GM12892 (cell line): Measurements from ENCODE around the gene GSTO2.

Experiments used
- DNase-seq: peaks from one replicate; pipeline ENCODE4 v3.0.0; 2011; ENCODE audit not compliant: insufficient read length
- FAIRE-seq: peaks from 2 replicates; lab custom pipeline; 2011; peaks lifted over from hg19 to GRCh38; lab: Jason Lieb, UNC
- POLR2A ChIP-seq: IDR thresholded peaks from 2 replicates; pipeline ENCODE4 v1.6.1; 2011; ENCODE audit warnings: low read depth, low read length, control low read depth
- POLR2AphosphoS5 ChIP-seq: IDR thresholded peaks from 2 replicates; pipeline ENCODE4 v1.6.1; 2011; ENCODE audit warnings: low read depth, low read length, control low read depth
- TAF1 ChIP-seq: IDR thresholded peaks from 2 replicates; pipeline ENCODE4 v1.6.1; 2011; ENCODE audit warnings: low read depth, mild to moderate bottlenecking, control low read depth, low read length, borderline replicate concordance

The GSTO2 gene

DNA sequence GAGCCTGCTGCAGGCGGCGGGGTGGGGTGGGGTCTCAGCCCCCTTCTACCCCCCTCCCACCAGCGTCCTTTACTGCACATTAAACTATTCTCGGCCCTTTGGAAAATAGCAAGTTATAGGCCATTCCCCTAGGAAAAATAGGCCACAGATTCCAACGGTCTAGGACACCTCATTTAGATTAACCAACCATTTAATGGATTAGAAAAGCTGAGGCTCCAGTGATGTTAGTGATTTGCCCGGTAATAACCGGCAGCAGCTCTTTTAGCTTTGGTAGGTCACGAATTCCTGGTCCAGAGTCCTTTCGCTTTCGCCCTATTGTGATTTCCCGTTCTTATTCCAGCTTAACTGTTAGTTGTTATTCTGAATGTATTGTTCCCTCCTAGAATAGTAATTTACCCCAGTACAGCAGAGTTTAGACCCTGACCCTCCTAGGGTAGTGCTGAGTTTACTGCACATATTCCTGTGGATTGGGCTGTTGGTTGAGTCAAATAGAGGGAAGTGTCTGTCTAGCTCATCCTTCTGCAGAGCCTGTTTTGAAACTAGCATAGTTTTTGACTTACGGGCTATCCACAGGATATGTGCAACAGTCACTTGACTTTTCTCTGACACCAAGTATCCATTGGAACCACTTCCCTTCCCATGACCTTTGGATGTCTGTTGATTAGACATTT lies 13.5 kb upstream of the GSTO2 start:
- peak; percentile 71 for FAIRE-seq
- DNase-seq: no peak
- TF ChIP-seq POLR2A: no peak

DNA sequence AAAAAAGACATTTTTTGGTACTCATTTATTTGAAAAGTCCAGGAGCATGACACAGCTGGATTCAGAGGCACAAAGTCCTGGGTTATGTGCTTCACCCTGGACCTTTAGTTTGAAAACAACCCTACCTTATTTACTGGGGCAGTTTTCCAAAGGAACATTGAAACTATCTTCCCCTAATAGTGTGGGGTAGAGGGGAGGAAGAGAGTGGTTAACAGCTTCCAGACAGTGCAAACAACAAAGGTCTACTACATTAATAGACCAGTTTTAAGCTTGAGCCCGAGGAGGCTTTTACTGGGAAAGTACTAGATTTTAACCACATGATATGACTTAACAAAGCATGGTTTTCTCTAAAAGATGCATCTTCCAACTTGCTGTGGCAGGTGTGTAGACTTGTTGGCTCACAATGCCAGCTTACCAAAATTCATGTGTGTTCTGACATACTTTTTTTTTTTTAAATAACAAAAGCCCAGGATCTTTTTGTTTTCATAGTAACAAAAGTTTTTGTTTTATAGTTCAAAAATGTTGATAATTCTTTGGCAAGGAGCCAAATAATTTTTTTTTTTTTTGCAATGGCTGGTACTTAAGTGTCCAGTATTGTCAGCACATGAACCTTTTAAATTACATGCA lies 12.5 kb upstream of the GSTO2 start:
- DNase-seq (no peak), FAIRE-seq (no peak)
- TF ChIP-seq POLR2AphosphoS5: no peak
- TF ChIP-seq TAF1: no peak
- TF ChIP-seq POLR2A: no peak

DNA sequence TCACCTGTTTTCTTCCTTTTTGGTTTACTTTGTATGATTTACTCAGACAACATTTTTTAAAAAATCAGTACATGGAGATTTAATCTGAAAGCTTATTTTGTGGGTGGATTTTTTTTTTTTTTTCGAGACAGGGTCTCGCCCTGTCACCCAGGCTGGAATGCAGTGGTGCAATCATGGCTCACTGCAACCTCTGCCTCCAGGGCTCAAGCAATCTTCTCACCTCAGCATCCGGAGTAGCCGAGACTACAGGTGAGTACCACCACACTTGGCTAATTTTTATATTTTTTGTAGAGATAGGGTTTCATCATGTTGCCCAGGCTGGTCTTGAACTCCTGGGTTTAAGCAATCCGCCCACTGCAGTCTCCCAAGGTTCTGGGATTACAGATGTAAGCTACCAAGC lies 11.7 kb upstream of the GSTO2 start:
- FAIRE-seq (no peak), DNase-seq (no peak)

DNA sequence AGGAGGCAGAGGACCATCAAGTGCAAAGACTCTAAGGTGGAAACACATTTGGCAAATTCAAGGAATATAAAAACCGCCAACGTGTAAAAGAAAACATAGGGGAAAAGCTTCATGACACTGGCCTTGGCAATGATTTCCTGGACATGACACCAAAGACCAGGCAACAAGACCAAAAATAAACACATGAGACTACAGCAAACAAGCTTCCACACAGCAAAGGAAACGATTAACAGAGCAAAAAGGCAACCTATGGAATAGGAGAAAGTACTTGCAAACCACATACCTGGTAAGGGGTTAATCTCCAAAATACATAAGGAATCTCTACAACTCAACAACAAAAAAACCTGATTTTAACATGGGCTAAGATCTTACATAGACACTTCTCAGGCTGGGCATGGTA lies 10.8 kb upstream of the GSTO2 start:
- FAIRE-seq (no peak), DNase-seq (no peak)
- TF ChIP-seq POLR2AphosphoS5 (no peak), POLR2A (no peak), TAF1 (no peak)

More for the DNA sequence above, 11.7 kb upstream of the GSTO2 start:
- TF ChIP-seq POLR2A (no peak), POLR2AphosphoS5 (no peak), TAF1 (no peak)

DNA sequence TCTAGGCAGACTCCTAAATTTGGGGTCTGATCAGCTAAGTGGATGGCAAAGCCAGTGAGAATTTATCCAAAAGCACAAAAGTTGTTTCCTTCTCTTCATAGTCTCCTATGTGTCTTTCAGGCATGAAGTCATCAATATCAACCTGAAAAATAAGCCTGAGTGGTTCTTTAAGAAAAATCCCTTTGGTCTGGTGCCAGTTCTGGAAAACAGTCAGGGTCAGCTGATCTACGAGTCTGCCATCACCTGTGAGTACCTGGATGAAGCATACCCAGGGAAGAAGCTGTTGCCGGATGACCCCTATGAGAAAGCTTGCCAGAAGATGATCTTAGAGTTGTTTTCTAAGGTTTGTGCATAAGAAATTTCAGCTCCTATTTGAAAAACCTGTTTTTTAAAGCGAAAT lies 9.5 kb upstream of the GSTO2 start:
- no peak for FAIRE-seq
- no peak for DNase-seq
- TF ChIP-seq POLR2AphosphoS5 (no peak), TAF1 (no peak), POLR2A (0 out of 2 replicates have a peak, but pooled peaks have one; percentile 15)

DNA sequence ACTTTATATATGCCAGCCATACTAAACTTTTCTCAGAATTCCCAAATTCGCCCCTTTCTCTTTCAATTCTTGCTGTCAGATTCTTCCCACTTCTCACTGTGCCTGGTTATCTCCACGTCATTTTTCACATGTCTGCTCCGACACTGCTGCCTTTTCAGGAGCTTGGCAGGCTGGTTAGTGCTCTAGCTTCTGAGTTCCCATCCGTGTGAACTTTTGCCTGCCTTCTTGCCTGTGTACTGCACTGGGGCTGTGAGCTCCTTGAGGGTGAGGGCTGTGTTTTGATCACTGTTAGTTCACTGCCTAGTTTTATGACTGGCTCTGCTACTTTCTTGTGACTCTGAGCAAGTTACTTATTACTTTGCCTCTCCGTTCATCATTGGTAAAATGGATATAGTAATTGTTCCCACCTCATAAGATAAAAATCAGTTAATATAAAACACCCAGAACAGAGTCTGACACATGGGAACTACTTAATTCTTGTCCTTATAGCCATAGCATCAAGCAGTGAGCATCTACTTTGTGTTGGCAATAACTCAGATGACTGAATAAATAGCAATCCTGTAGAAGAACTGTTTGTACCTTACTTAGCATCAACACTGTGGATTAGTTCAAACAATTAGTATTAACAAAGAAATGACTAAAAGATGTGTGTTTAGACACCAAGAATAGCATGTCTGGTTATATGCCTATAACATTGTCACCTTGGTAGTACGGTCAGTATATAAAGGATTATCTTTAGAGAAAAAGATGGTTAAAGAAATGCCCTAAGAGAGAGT lies 8.8 kb upstream of the GSTO2 start:
- FAIRE-seq (no peak), DNase-seq (no peak)
- no peak for TF ChIP-seq POLR2A
- TF ChIP-seq TAF1: no peak
- no peak for TF ChIP-seq POLR2AphosphoS5

DNA sequence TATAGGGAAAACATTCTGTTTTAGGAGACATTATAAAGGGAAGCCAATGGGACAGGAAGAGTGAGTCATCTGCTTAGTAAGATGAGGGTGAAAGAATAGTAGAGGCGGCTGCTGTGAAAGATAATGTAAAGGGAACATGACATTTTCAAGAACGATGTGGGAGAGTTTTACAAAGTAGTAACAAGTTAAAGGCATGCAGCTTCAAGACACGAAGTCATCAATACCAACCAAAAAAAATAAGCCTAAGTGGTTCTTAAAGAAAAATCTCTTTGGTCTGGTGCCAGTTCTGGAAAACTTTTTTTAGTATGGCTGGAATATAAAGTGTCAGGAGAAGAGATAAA lies 8.2 kb upstream of the GSTO2 start:
- DNase-seq (no peak), FAIRE-seq (no peak)
- TF ChIP-seq POLR2AphosphoS5 (no peak), TAF1 (no peak), POLR2A (no peak)

DNA sequence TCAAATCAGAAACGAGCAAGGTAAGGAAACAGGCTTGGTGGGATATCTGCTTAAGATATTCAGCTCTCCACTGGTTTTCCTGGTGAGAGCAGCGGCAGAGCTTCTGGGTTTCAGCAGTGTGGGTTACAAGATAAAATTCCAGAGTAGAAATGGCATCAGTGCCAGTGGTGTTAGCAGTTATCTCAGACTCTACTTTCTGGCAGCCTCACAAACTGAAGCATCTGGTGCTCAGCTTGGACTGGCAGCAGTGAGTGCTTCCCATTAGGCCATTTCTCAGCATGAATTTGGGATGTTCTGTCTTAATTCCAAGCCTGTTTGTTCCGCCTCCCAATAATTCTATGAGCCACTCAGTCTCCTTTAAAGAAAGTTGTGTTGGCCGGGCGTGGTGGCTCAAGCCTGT lies 6.9 kb upstream of the GSTO2 start:
- TF ChIP-seq TAF1 (no peak), POLR2AphosphoS5 (no peak), POLR2A (no peak)
- no peak for FAIRE-seq

DNA sequence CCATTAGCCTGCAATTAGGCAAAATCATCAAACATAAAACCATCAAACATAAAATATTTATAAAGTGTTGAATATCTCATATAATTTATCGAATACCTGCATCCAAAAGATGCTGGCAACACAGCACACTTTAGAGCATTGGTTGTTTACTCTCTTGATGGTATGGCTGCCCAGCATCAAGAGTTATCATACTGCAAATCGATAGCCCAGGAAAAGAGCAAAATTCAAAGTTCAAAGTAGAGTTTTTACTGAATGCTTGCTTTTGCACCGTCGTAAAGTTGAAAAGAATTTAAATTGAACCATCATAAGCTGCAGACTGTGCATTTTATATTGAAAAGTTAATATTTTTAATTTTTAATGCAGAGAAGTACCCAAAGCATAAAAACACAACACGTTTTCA lies 4.2 kb upstream of the GSTO2 start:
- TF ChIP-seq TAF1: no peak
- TF ChIP-seq POLR2AphosphoS5: no peak
- TF ChIP-seq POLR2A: no peak
- DNase-seq: no peak
- FAIRE-seq: no peak

More for the DNA sequence above, 6.9 kb upstream of the GSTO2 start:
- no peak for DNase-seq

DNA sequence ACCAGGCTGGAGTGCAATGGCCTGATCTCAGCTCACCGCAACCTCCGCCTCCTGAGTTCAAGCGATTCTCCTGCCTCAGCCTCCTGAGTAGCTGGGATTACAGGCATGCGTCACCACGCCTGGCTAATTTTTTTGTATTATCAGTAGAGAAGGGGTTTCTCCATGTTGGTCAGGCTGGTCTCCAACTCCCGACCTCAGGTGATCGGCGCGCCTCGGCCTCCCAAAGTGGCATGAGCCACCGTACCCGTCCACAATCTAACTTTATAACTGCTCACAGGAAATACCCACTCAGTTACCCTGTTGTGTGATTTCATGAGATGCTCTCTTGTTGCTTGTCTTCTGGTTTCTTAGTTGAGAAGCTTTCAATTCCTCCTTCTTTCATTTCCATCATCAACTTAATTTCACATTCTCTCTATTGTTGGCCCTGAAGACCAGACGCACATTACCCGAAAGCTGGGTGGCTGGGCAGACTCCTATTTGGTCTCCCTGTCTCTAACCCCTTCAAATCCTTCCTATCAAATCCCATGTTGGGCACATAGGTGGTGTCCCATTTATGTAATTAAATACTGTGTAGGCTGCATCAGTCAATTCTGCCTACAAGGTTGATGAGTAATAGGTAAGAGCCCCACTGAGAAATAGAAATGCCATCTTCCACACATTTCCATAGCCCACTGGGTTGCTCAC lies 1.1 kb upstream of the GSTO2 start:
- peak; percentile 9; the same call in 1 of the 2 replicates for TF ChIP-seq POLR2A
- TF ChIP-seq POLR2AphosphoS5: no peak; the same call in 1 of the 2 replicates
- DNase-seq: no peak
- peak; percentile 85 for FAIRE-seq

DNA sequence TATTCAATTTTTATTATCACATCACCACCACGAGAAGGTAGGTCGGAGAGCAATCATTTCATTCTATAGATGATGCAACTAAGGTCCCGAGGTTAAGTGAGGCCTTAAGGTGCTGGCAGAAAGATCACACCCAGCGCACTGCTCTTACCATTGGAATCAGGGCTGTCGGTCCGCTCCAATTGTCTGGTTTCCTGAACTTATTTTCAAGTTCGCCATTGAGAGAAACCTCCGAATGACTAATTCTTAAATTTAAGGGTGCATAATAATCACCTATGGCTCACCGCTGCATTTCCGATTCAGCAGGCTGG lies 625 bp upstream of the GSTO2 start:
- FAIRE-seq (no peak), DNase-seq (no peak)
- no peak for TF ChIP-seq POLR2A
- TF ChIP-seq TAF1: no peak
- no peak for TF ChIP-seq POLR2AphosphoS5

DNA sequence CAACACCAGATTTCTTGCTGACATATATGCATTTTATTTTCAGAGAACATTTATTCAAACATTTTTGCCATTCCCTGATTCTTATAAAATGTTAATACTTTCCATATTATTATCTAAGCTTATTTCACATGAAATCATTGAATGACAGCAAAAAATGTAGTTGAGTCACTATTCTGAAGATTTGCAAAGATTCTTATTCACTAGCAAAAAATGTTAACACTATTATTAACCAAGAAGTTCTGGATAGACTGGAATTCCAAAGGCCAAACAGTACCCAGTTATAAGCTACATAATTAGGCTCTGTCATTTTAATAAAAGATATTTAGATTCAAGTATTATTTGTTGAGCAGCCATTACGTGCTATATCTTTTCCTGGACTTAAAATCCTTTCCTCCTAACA lies 4.3 kb downstream of the GSTO2 start:
- TF ChIP-seq POLR2A: no peak
- no peak for TF ChIP-seq POLR2AphosphoS5
- no peak for TF ChIP-seq TAF1
- FAIRE-seq (no peak), DNase-seq (no peak)
